NOMO-1 (cell line): Measurements from ENCODE around the gene VMAC.
"Not testable (repeated sequence)": the region's sequence is repeated elsewhere in the genome, so short reads cannot be mapped to it uniquely, and the experiment has no call there.

Experiments
- DNase-seq, 2 experiments: peaks; one replicate each; lab custom pipeline; 2025; ENCODE audit not compliant: unreplicated experiment in 2 of 2; lab: John Stamatoyannopoulos, UW

The VMAC gene

DNA sequence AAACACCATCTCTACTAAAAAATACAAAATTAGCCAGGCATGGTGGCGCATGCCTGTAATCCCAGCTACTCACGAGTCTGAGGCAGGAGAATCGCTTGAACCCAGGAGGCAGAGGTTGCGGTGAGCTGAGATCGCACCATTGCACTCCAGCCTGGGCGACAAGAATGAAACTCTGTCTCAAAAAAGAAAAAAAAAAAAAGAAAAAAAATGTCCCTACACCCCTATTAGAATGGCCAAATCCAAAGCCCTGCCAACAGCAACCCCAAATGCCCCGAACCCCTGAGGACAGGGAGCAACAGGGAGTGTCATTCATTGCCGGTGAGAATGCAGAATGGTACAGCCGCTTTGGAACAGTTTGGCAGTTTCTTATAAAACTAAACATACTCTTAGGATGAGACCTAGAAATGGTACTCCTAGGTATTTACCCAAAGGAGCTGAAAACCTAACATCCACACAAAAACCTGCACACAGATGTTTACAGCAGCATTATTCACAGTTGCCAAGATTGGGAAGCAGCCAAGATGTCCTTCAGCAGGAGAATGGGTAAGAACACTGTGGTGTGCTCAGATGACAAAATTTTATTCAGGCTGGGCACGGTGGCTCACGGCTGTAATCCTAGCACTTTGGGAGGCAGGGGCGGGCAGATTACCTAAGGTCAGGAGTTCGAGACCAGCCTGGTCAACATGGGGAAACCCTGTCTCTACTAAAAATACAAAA is 21.4 kb upstream of the VMAC start:
- not testable (repeated sequence) for DNase-seq

DNA sequence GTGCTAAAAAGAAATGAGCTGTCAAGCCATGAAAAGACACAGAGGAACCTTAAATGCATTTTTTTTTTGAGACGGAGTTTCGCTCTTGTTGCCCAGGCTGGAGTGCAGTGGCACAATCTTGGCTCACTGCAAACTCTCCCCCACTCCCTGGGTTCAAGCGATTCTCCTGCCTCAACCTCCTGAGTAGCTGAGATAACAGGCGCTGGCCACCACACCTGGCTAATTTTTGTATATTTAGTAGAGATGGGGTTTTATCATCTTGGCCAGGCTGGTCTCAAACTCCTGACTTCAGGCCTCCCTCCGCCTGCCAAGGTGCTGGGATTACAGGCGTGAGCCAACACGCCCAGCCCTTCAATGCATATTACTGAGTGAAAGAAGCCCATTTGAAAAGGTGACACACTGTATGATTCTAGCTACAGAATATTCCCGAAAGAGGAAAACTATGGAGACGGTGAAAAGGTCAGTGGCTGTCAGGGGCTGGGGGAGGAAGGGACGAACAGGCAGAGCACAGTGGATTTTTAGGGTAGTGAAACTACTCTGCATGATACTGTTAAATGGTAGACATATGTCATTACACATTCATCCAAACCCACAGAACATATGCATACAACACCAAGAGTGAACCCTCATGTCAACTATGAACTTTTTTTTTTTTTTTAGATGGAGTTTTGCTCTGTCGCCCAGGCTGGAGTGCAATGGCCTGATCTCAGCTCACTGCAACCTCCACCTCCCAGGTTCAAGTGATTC is 20.4 kb upstream of the VMAC start:
- DNase-seq, result peak; percentile 18 to 76

DNA sequence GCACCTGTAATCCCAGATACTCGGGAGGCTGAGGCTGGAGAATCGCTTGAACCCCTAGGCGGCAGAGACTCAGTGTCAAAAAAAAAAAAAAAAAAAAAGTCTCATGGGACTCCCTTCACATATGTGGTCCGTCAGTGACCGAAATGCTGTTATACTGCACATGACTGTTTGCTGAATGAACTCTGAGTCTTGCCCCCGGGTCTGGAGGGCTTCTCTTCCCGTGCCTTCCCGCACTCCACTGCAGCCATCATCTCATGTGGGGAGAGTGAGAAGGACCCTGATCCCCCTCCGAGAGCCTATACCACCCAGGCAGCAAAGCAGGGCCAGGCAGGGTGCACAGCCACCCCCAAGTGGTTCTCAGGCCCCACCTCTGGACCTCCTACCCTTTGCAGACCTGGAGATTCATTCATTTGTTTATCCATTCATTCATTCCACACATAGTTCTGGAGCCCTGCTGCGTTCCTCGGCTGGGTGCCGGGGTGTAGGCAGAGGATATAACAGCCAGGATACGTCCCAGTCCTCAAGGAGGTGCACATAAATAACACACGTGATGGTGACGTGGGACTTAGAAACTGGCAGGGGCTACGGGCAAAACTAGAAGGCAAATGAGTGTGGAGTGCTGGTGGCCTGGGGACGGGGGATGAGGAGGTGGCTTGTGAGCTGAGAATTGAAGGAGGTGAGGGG is 15.2 kb upstream of the VMAC start:
- DNase-seq, result no peak

DNA sequence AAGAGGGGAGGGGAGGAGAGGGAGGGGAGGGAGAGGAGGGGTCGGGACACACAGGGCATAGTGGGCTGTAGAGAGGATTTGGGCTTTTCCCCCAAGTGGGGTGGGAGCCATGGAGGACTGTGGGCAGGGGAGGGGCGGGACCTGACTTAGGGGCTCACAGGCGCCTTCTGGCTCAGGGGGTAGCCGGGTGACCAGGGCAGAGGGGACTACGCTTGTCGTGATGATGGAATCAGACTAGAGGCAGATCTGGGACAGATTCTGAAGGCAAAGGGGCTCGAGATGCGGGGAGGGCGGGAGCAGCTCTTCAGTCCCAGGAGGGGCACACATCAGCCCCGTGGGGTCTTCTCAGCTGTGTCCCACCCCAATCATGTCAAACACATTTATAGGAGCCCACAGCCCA is 14.6 kb upstream of the VMAC start:
- no peak for DNase-seq

DNA sequence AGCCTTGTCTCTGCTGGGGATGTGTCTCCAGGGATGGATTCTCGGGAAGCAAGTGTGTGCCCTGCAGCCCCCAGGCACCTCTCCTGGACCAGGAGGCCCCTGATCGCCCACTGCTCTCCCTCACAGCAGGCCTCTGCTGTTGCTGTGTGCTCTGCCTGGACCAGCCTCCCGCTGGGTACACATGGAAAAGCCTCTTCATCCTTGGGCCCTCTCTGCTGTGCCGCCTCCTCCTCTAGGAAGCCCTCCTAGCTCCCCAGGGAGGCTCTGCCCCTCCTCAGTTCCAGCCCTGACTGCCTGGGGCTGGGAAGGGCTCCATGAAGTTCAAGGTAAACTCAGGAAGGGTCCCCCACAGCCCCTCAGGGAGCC is 13.1 kb upstream of the VMAC start:
- DNase-seq, result no peak

DNA sequence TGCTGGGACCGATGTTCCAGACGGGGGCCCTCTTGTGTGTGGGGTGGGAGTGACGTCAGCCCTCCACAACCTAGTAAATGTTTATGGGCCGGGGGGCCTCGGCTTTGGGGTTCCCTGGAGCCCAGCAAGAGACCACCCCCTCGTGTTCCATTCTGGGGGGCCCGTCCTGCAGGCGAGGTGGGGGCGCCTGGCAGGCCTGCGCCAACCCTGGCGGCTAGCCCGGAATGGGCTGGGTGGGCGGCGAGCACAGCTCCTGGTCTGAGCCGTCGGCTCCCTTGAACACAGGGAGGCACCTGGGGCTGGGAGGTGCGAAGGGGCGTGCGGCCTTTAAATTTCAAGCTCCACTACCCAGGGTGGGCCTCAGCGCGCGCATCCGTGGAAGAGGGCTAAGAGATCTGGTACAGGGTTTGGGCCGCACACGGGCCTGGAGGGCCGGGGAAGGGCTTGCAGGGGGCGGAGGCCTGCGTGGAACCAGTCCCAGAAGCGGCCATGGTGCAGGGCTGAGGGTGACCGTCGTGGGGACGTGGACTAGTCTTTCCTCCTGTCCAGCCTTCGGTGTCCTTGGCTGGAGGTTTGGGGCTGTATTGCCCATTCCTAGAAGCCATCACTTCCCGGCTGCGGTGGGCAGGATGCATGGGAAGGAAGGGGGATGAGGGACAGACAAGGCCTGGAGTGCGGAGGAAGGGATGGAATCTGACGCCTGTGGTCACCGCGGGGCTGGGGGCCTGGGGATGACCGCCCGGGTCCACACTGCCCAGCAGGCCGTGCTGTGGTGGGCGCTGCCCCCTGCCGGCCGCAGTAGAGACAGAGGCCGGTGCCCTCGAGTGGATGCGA is 12.5 kb upstream of the VMAC start:
- DNase-seq, result peak in 1 of 2 experiments; percentile 19

DNA sequence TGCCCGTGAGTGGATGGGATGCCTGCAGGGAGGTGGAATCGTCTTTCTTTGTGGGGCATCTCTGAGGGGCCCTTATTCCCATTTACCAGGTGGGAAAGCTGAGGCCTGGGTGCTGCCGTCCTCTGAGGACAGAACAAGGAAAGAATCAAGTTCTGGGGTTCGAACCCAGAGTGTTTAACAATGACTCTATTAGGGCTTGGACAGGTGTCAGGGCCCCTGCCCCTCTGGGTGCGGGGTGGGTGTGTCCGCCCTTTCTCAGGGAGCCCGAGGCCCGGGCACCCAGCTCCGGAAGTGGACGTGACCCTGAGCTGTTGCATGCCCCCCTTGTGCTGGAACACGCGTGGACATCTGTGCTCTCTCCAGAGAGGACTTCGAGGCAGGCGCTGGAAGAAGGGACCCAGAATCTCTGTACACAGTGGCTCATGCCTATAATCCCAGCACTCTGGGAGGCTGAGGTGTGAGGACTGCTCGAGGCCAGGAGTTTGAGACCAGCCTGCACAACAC is 11.8 kb upstream of the VMAC start:
- DNase-seq, result no peak

DNA sequence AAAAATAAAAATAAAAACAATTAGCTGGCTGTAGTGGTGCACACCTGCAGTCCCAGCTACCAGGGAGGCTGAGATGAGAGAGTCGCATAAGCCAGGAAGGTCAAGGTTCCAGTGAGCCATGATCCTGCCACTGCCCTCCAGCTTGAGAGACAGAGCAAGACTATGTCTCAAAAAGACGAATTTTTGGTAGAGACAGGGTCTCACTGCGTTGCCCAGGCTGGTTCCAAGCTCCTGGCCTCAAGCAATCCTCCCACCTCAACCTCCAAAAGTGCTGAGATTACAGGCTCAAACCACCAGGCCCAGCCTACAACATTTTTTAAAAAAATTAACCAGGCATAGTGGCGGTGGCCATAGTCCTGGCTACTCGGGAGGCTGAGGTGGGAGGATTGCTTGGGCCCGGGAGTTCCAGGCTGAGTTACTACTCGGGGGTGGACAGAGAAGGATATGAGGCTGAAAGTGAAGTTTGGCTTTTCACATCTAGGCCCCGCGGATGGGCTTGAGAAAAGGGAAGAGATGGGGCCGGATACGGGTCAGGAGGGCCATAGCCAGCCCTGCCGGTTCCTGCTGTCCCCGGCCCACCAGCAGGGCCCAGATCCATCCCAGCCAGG is 11.3 kb upstream of the VMAC start:
- DNase-seq, result no peak

DNA sequence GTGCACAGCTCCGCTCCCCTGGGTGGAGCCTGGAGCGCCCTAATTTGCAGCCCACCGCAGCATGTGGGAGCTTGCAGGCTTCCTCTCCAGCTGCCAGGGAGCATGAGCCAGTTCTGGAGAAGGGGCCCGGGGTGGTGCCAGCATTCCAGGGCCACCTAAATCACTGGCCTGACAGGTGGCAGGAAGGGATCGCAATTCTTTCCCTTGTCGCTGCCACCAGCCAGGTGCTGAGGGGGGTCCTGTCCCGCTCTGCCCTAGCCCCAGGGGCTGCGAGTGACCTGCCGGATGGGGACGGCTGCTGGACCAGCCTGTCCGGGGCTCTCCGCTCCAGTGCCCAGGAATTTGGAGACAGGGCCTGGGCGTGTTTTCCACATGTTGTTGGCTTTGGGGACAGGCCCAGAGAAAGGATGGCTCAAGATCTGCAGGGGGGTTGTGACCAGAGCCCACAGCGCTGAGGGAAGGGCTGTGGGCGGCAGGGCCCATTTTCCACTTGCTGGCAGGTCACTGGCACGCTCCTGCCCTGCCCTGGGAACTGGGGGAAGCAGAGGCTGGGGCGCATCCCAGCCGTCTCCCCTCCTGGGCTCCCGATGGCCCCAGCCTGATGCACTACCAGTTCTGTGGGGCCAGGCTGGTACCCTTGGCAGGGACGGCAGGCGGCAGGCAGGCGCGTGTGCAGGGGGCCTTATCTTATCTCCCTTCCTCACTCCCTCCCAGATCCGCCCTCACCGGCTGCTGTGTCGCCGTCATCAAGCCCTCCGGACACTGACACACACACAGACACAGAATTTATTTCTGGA is 10.6 kb upstream of the VMAC start:
- DNase-seq, result no peak

DNA sequence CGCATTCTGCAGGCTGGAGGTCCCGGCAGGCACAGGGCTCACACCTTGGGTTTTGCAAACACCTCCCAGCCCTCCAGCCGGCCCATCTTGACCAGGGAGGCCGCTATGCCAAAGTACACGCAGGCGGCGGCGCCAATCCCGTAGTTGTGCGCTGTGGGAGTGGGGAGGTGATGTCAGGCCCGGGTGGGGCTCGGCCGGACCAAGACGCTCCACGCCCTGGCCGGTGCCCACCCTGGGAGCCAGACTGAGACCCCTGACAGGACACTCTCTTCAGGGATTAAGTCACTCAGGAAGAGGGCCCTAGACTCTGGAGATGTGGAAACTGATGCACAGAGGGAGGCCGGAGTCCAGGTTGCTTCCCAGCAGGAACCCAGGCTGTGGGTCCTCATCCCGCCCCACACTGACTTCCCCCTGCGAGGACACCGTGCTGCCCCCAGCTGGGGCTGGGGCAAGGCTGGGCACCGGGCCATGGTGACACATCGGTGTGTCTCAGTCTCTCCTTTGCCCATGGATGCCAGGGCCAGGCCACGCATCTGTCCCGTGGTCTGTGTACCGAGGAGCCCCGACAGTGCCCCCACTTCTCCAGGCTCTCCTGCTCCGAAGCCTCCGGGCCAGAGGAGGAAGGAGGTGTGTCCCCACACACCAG is 9.8 kb upstream of the VMAC start:
- no peak for DNase-seq

DNA sequence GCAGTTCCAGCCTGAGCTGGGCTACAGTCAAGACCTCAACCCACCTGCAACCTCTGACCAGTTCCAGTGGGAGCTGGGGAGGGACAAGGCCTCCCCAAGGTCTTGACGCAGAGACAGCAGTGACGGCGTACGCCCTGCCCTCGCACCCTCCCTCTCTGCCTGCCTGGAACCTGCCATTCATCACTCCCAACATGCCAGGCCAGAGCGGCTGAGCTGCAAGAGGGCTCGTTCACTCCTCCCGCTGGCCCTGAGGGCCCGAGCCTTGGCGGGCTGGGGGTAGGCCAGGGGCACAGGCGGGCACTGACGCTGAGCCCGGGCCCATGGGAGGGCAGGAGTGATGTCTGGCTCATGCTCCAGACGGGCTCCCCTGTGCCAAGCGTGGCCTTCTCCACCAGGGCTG is 9.3 kb upstream of the VMAC start:
- no peak for DNase-seq

DNA sequence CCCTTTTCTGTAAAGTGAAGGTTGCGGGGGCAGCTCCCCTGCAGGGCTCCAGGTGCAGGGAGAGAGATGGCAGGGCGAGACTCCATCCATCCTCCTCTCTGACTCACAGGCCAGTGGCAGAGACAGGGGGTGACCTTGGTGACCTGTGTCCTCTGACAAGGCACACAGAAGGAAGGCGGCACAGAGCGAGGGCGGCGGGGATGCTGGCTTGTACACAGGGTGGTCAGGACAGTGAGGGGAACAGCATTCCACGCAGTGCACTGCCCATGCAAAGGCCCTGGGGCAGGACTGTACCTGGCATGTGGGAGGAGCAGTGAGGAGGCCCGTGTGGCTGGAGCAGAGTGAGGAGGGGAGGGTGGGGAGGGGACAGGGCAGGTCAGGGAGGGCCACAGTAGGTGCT is 8.8 kb upstream of the VMAC start:
- DNase-seq, result no peak

DNA sequence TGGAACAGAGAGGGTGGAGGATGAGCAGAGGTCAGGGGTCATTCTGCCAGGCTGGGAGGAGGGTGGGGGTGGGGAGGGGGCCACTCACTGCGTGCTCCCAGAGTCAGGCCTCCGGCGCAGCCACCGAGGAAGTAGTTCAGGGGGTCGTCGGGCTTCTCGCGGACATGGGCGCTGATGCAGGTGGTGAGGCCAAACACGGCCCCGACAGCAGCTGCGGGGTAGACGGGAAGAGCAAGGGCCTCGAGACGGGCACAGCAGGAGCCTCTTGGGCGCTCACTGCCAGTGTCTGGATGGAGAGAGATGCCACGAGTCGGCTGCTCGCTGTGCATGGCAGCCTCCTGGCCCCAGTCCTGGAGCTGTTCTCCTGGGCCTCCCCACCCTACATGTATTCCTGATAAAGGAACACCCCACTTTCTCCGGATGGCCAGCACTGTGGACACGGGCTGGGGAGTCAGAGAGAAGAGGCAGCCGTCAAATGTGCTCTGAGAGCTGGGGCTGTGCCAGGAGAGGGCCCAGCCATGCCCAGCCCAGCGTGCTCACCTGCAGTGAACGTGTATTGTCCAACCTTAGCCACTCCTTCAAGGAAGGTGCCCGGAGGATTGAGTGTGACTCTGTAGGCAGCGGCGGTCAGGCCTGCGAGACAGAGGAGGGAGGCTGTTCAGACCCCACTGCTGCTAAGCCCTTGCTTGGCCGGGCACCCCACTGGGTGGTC is 8.2 kb upstream of the VMAC start:
- no peak for DNase-seq

DNA sequence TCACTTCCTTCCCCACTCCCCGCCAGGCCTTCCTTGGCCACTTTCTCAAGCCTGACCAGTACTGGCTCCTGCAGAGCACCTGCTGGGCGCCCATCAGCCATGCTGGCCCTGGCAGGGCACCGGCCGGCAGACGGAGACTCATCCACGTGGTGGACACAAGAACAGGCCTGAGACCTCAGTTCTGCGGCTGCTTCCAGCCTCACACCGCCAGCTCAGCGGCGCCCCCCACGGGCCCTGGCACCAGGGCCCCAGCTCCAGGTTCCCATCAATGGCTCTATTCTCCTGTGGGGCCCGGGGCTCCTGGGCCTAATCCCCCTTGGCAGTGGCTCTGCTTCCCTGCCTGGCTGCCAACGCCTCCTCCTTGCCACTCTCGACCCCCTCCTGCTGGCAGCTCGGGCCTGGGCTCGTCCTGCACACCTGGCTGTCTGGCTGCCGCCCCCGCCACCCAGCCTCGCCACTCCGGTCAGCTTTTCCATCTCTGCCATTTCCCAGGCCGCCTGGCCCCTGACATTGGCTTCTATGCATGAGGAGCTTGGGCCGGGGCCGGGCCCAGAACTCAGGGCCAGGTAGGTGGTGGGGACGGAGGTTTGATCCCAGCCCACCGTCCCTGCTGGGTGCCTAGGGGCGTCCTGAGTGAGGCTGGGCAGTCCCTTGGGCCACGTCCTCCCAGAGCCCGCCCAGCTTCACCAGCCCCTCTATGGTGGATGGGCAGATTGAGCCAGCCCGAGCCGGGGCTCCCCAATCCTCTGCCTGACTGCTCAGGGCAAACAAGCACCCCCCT is 7.3 kb upstream of the VMAC start:
- DNase-seq, result no peak

DNA sequence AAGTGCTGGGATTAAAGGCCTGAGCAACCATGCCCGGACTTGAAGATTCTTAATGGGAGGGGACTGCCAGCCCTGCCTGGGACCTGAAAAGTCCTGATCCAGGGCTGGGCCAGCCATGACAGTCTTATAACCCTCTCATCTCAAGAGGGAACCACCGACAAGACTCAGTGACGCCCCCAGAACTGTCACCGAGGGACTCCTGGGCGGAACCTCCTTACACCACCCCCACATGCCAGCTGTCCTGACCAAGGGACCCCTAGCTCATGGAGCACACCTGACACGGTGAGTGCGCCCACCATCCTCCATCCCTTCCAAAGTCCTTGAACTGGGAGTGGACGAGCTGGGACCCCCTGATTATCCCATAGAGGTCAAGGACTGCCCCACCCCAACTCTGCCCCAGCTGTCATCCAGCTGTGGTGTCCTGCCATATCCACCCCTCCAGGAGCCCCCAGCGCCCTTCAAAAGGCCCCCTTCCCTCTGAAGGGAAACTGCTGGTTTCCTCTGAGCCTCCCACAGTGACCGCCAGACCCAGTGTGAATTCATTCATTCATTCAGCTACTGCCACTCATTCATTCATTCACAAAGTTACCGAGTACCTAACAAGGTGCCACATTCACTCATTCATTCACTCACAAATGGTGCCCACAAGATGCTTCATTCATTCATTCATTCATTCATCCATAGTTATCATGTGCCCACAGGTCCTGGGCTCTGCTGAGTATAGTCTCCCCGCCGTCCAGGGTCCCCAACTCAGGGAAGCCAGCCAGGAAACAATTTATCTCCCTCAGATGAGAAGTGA is 4.7 kb upstream of the VMAC start:
- DNase-seq, result no peak

DNA sequence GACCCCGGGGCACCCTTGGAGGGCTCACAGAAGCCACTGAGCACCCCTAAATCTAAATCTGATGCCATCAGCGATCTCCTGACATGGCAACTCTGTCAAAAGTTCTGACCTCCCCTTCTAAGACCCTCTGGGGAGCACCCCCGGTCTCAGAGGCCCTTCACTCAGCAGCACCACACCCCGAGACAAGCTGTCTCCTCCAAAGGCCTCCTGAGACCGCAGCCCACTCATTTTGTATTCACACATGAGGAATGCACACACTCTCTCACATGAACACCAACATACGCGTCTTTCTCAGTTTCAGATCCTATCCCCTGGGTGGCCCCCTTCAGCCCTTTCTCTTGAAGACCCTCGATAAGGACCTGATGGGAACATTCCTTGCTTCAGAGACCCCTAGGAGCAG is 3.7 kb upstream of the VMAC start:
- no peak for DNase-seq

DNA sequence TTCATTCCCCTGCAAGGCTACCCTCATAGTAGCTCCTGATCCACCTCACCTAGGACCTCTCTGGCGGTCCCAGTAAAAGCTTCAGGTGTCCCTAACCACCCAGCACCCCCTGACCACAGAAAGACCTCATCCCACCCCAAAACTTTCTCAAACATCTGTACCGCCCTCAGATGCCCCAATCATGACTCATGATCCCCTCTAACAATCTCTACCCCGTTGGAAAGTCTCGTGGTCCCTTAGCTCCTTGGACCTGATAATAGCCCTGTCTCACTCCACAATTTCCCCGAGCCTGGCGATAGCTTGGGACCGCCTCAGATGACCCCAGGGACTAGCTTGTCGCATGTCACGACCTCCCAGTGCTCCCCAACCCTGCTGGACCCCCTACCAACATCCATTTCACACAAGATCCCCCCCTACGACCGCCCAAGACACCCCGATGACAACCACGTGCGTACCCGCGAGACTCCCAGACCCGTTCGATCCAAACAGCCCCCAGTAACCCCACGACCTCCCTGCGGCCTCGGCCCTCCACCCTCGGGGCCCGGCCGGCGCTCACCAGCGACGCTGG is 1.5 kb upstream of the VMAC start:
- DNase-seq, result peak in 1 of 2 experiments; percentile 11
